ENCODE results near the gene CITED4.

Gene CITED4

DNA sequence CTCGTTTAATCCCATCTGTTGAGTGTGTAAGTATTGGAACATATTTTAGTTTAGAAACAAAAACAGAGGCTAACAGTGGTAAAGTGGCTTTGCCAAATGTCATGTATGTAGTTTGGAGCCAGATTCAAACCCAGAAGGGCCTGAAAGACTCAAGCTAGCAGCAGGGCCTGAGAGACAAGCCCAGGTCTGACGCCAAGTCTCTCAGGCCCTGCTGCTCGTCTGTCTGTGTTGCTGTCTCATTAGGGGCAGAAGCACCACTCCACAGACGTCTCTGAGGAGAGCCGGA lies 8.3 kb downstream of the CITED4 start:
- Histone ChIP-seq H3K4ac (ENCODE audit: low read length) (no peak overlapping the region), H3K4me1 (ENCODE audit: control insufficient read depth in 2 of 2, insufficient read depth in 1 of 2, low read depth in 1 of 2, low read length in 2 of 2) (peaks cover 0 to 4% of the 10 kb centered on the region in 2 donors), H3K14ac (ENCODE audit: low read length) (no peak overlapping the region), H2BK15ac (ENCODE audit: low read length) (no peak overlapping the region), H3K9me3 (replicated peaks in 1 of 2; ENCODE audit: control insufficient read depth in 2 of 2, insufficient read depth in 1 of 2, low read depth in 1 of 2, low read length in 2 of 2) (no peaks in the 10 kb centered on the region), H3K4me2 (ENCODE audit: insufficient read depth, low read length, poor library complexity, severe bottlenecking) (no peak overlapping the region), H3K23ac (ENCODE audit: low read depth, low read length, poor library complexity) (no peak overlapping the region), H2BK12ac (ENCODE audit: low read length) (no peak overlapping the region), H3K27me3 (ENCODE audit: control insufficient read depth in 3 of 3, insufficient read depth in 3 of 3, low read depth in 1 of 3, low read length in 3 of 3) (peaks cover 0 to 40% (median 0%) of the 10 kb centered on the region in 3 experiments), H2AFZ (ENCODE audit: low read length) (no peak overlapping the region), H3K79me1 (ENCODE audit: low read depth, low read length) (no peaks in the 10 kb centered on the region), H3K4me3 (ENCODE audit: low read length in 2 of 2) (no peak overlapping the region), H3K9ac (ENCODE audit: low read depth, low read length, poor library complexity) (no peak overlapping the region), H3K18ac (ENCODE audit: low read length) (no peak overlapping the region), H2AK5ac (ENCODE audit: low read depth, low read length) (no peak overlapping the region), H2BK120ac (ENCODE audit: low read depth, low read length) (no peak overlapping the region), H2BK5ac (ENCODE audit: low read length) (no peak overlapping the region), H3K27ac (replicated peaks; ENCODE audit: low read length) (no peak overlapping the region), H3K36me3 (replicated peaks in 1 of 2; ENCODE audit: control insufficient read depth in 2 of 2, insufficient read depth in 2 of 2, low read length in 2 of 2) (no peaks in the 10 kb centered on the region), H4K8ac (ENCODE audit: low read depth, low read length) (no peak overlapping the region), H4K91ac (ENCODE audit: low read depth, low read length, poor library complexity) (no peak overlapping the region)
- no peak for DNase-seq (ENCODE audit: low spot score)
- WGBS, 2 donors (ENCODE audit: extremely low coverage in 2 of 2, insufficient read length in 2 of 2, insufficient replicate concordance in 1 of 2) = no CpG with 5 or more reads among the region's 5 CpGs

DNA sequence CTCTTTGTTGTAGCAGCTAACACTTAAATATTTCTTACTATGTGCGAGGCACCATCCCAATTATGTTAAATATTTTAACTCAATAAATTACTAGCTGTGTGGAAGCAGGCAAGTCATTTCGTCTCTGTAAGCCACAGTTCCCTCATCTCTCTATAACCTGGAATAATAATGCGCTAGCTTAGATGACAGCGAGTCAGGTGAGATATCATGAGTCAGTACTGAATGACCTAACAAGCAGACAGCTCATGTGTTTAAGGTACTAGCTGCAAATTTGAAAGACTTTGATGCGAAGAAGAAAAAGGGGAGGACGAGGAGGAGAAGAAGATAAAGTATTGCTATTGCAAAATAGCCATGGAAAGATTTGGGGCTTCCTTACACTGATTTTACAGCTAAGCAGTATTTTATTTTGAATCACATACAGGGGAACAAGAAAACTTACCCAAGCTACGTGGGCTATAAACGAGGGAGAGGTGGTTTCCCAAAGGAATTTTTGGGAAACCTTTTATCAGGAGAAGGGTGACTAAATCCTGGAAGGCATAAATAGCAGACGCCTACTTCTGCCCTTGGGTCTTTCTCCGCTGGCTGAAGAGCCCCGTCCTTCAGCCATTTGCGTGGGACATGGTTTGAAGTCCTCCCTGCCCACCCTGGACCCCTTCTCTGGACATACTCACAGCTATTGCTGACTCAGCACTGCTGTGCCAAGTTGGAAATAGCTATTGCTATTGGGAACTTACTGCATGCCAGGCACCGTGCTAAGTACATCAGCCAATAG lies 8.9 kb downstream of the CITED4 start:
- DNase-seq (ENCODE audit: low spot score) = no peak
- no peak overlapping the region for H2AK5ac ChIP-seq (ENCODE audit: low read depth, low read length)
- no peak overlapping the region for H3K4me3 ChIP-seq (ENCODE audit: low read length in 2 of 2)
- H2AFZ ChIP-seq (ENCODE audit: low read length) = no peak overlapping the region
- H3K4me2 ChIP-seq (ENCODE audit: insufficient read depth, low read length, poor library complexity, severe bottlenecking) = no peak overlapping the region
- no peak overlapping the region for H2BK5ac ChIP-seq (ENCODE audit: low read length)
- H3K18ac ChIP-seq (ENCODE audit: low read length) = no peak overlapping the region
- no peaks in the 10 kb centered on the region for H3K36me3 ChIP-seq (replicated peaks in 1 of 2; ENCODE audit: control insufficient read depth in 2 of 2, insufficient read depth in 2 of 2, low read length in 2 of 2)
- no peak overlapping the region for H3K23ac ChIP-seq (ENCODE audit: low read depth, low read length, poor library complexity)
- no peak overlapping the region for H3K14ac ChIP-seq (ENCODE audit: low read length)
- H3K4ac ChIP-seq (ENCODE audit: low read length) = no peak overlapping the region
- H4K91ac ChIP-seq (ENCODE audit: low read depth, low read length, poor library complexity) = no peak overlapping the region
- H3K9me3 ChIP-seq (replicated peaks in 1 of 2; ENCODE audit: control insufficient read depth in 2 of 2, insufficient read depth in 1 of 2, low read depth in 1 of 2, low read length in 2 of 2) = no peaks in the 10 kb centered on the region
- no peak overlapping the region for H2BK120ac ChIP-seq (ENCODE audit: low read depth, low read length)
- H3K27ac ChIP-seq (replicated peaks; ENCODE audit: low read length) = no peak overlapping the region
- H3K9ac ChIP-seq (ENCODE audit: low read depth, low read length, poor library complexity) = no peak overlapping the region
- no CpG with 5 or more reads among the region's 13 CpGs for WGBS, 2 donors (ENCODE audit: extremely low coverage in 2 of 2, insufficient read length in 2 of 2, insufficient replicate concordance in 1 of 2)
- no peak overlapping the region for H2BK15ac ChIP-seq (ENCODE audit: low read length)
- no peak overlapping the region for H4K8ac ChIP-seq (ENCODE audit: low read depth, low read length)
- H3K27me3 ChIP-seq (ENCODE audit: control insufficient read depth in 3 of 3, insufficient read depth in 3 of 3, low read depth in 1 of 3, low read length in 3 of 3) = peaks cover 0 to 35% (median 0%) of the 10 kb centered on the region in 3 experiments
- H3K79me1 ChIP-seq (ENCODE audit: low read depth, low read length) = no peaks in the 10 kb centered on the region
- H3K4me1 ChIP-seq (ENCODE audit: control insufficient read depth in 2 of 2, insufficient read depth in 1 of 2, low read depth in 1 of 2, low read length in 2 of 2) = peaks cover 0 to 4% of the 10 kb centered on the region in 2 donors
- no peak overlapping the region for H2BK12ac ChIP-seq (ENCODE audit: low read length)

DNA sequence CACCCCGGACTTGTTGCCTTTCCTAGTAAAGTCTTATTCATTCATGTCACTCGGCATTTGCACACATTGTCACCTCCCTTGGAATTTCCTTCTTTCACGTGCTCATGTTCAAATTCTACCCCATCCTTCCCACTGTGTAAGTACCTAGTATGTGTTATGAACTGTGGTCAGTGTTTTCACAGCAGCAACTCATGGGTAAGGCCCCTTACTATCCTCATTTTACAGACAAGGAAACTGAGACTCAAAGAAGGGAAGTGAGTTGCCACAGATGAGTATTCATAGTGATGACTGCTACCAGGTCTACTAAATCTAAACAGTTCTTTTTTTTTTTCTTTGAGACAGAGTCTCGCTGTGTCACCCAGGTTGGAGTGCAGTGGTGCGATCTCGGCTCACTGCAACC lies 10.5 kb downstream of the CITED4 start:
- no peak overlapping the region for H2BK5ac ChIP-seq (ENCODE audit: low read length)
- H4K91ac ChIP-seq (ENCODE audit: low read depth, low read length, poor library complexity) = no peak overlapping the region
- H3K9ac ChIP-seq (ENCODE audit: low read depth, low read length, poor library complexity) = no peak overlapping the region
- no peak overlapping the region for H2AK5ac ChIP-seq (ENCODE audit: low read depth, low read length)
- peaks cover 1 to 12% of the 10 kb centered on the region in 2 donors for H3K4me1 ChIP-seq (ENCODE audit: control insufficient read depth in 2 of 2, insufficient read depth in 1 of 2, low read depth in 1 of 2, low read length in 2 of 2)
- no peak overlapping the region for H3K4ac ChIP-seq (ENCODE audit: low read length)
- peaks cover 0 to 20% (median 0%) of the 10 kb centered on the region in 3 experiments for H3K27me3 ChIP-seq (ENCODE audit: control insufficient read depth in 3 of 3, insufficient read depth in 3 of 3, low read depth in 1 of 3, low read length in 3 of 3)
- H3K79me1 ChIP-seq (ENCODE audit: low read depth, low read length) = no peaks in the 10 kb centered on the region
- H3K23ac ChIP-seq (ENCODE audit: low read depth, low read length, poor library complexity) = no peak overlapping the region
- H2BK12ac ChIP-seq (ENCODE audit: low read length) = no peak overlapping the region
- H3K4me3 ChIP-seq (ENCODE audit: low read length in 2 of 2) = no peak overlapping the region
- H3K18ac ChIP-seq (ENCODE audit: low read length) = no peak overlapping the region
- DNase-seq (ENCODE audit: low spot score) = no peak
- no peak overlapping the region for H3K4me2 ChIP-seq (ENCODE audit: insufficient read depth, low read length, poor library complexity, severe bottlenecking)
- H2BK120ac ChIP-seq (ENCODE audit: low read depth, low read length) = no peak overlapping the region
- H3K36me3 ChIP-seq (replicated peaks in 1 of 2; ENCODE audit: control insufficient read depth in 2 of 2, insufficient read depth in 2 of 2, low read length in 2 of 2) = no peaks in the 10 kb centered on the region
- no peak overlapping the region for H3K27ac ChIP-seq (replicated peaks; ENCODE audit: low read length)
- no peak overlapping the region for H3K14ac ChIP-seq (ENCODE audit: low read length)
- no peak overlapping the region for H2BK15ac ChIP-seq (ENCODE audit: low read length)
- no peak overlapping the region for H2AFZ ChIP-seq (ENCODE audit: low read length)
- no peaks in the 10 kb centered on the region for H3K9me3 ChIP-seq (replicated peaks in 1 of 2; ENCODE audit: control insufficient read depth in 2 of 2, insufficient read depth in 1 of 2, low read depth in 1 of 2, low read length in 2 of 2)
- no peak overlapping the region for H4K8ac ChIP-seq (ENCODE audit: low read depth, low read length)
- WGBS, 2 donors (ENCODE audit: extremely low coverage in 2 of 2, insufficient read length in 2 of 2, insufficient replicate concordance in 1 of 2) = no CpG with 5 or more reads among the region's 6 CpGs

DNA sequence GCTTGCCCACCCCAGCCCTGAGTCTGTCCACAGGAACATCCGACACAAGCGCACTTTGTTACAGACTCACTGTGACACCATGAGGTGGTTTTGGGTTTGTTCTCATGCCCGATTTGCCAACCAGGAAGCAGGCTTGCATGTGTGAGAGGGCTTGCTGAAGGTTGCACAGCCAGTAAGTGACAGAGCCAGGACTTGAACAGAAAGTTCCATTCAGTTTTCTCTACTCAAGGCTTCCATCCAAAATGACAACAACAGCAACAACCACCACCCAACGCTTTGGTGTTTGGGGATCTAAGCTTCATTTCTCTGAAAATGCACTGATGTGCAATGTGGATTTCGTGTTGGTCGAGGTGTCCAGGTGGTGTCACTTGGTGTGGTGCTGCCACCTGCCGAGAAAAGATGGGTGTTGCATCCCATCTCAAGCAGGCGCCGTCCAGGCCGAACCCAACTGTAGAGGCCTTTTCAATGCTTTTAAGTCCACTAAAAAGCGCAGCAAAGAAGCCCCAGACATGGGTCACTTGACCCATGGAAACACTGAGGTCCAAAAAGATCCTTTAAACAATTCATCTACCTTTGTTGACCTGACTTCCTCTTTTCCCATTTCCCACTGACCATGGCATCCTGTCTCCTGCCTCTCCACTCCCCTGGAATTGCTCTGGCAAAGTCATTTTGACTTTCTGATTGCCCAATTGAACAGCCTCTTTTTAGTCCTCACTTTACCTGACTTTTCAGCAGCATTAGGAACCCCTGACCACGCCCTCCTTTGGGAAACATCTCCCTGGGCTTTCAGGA lies 12.2 kb downstream of the CITED4 start:
- Histone ChIP-seq H3K79me1 (ENCODE audit: low read depth, low read length) (no peaks in the 10 kb centered on the region), H2BK12ac (ENCODE audit: low read length) (no peak overlapping the region), H3K27me3 (ENCODE audit: control insufficient read depth in 3 of 3, insufficient read depth in 3 of 3, low read depth in 1 of 3, low read length in 3 of 3) (peaks cover 0 to 14% (median 0%) of the 10 kb centered on the region in 3 experiments), H3K36me3 (replicated peaks in 1 of 2; ENCODE audit: control insufficient read depth in 2 of 2, insufficient read depth in 2 of 2, low read length in 2 of 2) (no peaks in the 10 kb centered on the region), H3K4me2 (ENCODE audit: insufficient read depth, low read length, poor library complexity, severe bottlenecking) (no peak overlapping the region), H2AFZ (ENCODE audit: low read length) (no peak overlapping the region), H3K9me3 (replicated peaks in 1 of 2; ENCODE audit: control insufficient read depth in 2 of 2, insufficient read depth in 1 of 2, low read depth in 1 of 2, low read length in 2 of 2) (no peaks in the 10 kb centered on the region), H3K14ac (ENCODE audit: low read length) (no peak overlapping the region), H4K91ac (ENCODE audit: low read depth, low read length, poor library complexity) (no peak overlapping the region), H3K9ac (ENCODE audit: low read depth, low read length, poor library complexity) (no peak overlapping the region), H2BK15ac (ENCODE audit: low read length) (no peak overlapping the region), H2BK5ac (ENCODE audit: low read length) (no peak overlapping the region), H3K4ac (ENCODE audit: low read length) (no peak overlapping the region), H4K8ac (ENCODE audit: low read depth, low read length) (no peak overlapping the region), H2BK120ac (ENCODE audit: low read depth, low read length) (no peak overlapping the region), H2AK5ac (ENCODE audit: low read depth, low read length) (no peak overlapping the region), H3K4me3 (ENCODE audit: low read length in 2 of 2) (no peak overlapping the region), H3K23ac (ENCODE audit: low read depth, low read length, poor library complexity) (no peak overlapping the region), H3K18ac (ENCODE audit: low read length) (no peak overlapping the region), H3K4me1 (ENCODE audit: control insufficient read depth in 2 of 2, insufficient read depth in 1 of 2, low read depth in 1 of 2, low read length in 2 of 2) (peaks cover 1 to 15% of the 10 kb centered on the region in 2 donors), H3K27ac (replicated peaks; ENCODE audit: low read length) (no peak overlapping the region)
- peak; percentile 74 for DNase-seq (ENCODE audit: low spot score)
- no CpG with 5 or more reads among the region's 12 CpGs for WGBS, 2 donors (ENCODE audit: extremely low coverage in 2 of 2, insufficient read length in 2 of 2, insufficient replicate concordance in 1 of 2)

Data from neuronal stem cell (in vitro differentiated cells).